KMS-11 (cell line): ENCODE data around the gene TLK1.

Source experiments
- H2AFZ ChIP-seq: fragments of 200-600 bp; sonication (generic); 2 replicates; pipeline ENCODE4 v1.6.1; 2016; ENCODE audit warnings: antibody characterized with exemption, mixed run types, low read depth
- H3K27ac ChIP-seq: fragments of 200-600 bp; sonication (generic); 2 replicates; pipeline ENCODE4 v1.6.1; 2016; ENCODE audit warnings: mild to moderate bottlenecking, mixed run types
- H3K27me3 ChIP-seq: fragments of 200-600 bp; sonication (generic); 2 replicates; pipeline ENCODE4 v1.6.1; 2017; ENCODE audit warnings: mild to moderate bottlenecking, low read depth, mixed run types, moderate library complexity; ENCODE audit not compliant: insufficient read depth
- H3K36me3 ChIP-seq: fragments of 200-600 bp; sonication (generic); 2 replicates; pipeline ENCODE4 v1.6.1; 2017; ENCODE audit warnings: mild to moderate bottlenecking, mixed run types; ENCODE audit not compliant: insufficient read depth
- H3K4me1 ChIP-seq: fragments of 200-600 bp; sonication (generic); 2 replicates; pipeline ENCODE4 v1.6.1; 2016; ENCODE audit warnings: mild to moderate bottlenecking, low read depth, mixed run types; ENCODE audit not compliant: poor library complexity, severe bottlenecking
- H3K4me2 ChIP-seq: fragments of 200-600 bp; sonication (generic); 2 replicates; pipeline ENCODE4 v1.7.0; 2016; ENCODE audit warnings: mild to moderate bottlenecking, mixed run types
- H3K4me3 ChIP-seq: fragments of 200-600 bp; sonication (generic); IDR thresholded peaks from 2 replicates; pipeline ENCODE4 v1.6.1; 2017; ENCODE audit warnings: low read depth, low read length, mixed read lengths; ENCODE audit not compliant: insufficient read depth
- H3K79me2 ChIP-seq: fragments of 200-600 bp; sonication (generic); 2 replicates; pipeline ENCODE4 v1.6.1; 2016; ENCODE audit warnings: low read depth, mixed run types; ENCODE audit not compliant: insufficient read depth
- H3K9ac ChIP-seq: fragments of 200-600 bp; sonication (generic); 2 replicates; pipeline ENCODE4 v1.6.1; 2016; ENCODE audit warnings: mild to moderate bottlenecking, mixed run types
- H4K20me1 ChIP-seq: fragments of 200-600 bp; sonication (generic); 2 replicates; pipeline ENCODE4 v1.6.1; 2016; ENCODE audit warnings: mild to moderate bottlenecking, mixed run types; ENCODE audit not compliant: insufficient read depth
- TF ChIP-seq, protein P1 (sequence below): fragments of 200-600 bp; sonication (generic); conservative IDR thresholded peaks from 2 replicates; pipeline ENCODE4 v1.6.1; 2017; ENCODE audit warnings: low read depth, mild to moderate bottlenecking, antibody characterized with exemption, low read length, moderate library complexity, mixed read lengths

Gene TLK1

DNA sequence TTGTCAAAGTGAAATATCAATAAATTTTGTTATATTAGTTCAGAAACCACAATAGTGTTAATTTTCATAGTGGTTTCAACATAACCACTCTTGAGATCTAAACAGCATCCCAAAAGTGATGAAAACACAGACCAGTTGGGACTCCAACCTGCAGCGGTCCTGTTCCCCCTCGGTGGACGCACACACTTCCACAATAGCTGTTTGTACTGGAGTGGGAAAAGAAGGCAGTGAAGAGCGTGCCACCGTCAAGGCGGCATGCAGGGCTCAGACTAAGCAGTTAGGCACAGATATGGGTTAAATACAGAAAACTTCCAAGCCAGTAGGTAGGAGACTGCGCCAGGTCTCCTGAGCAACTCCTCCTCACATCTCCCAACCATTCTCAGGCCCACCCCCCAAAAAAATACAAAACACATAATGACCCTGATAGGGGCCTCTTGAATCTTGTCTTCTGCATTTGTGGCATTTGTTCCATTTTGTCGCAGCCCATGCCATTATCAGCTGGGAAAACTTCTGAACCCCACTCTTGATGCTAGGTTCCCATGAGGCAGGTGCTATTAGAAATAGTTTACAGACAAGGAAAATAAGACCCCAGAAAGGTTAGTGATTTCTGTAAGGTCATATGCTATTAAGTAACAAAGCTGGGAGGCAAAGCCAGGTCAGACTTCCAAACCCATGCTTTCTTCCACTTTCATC is 174.0 kb downstream of the TLK1 start:
- TF ChIP-seq, protein P1, sequence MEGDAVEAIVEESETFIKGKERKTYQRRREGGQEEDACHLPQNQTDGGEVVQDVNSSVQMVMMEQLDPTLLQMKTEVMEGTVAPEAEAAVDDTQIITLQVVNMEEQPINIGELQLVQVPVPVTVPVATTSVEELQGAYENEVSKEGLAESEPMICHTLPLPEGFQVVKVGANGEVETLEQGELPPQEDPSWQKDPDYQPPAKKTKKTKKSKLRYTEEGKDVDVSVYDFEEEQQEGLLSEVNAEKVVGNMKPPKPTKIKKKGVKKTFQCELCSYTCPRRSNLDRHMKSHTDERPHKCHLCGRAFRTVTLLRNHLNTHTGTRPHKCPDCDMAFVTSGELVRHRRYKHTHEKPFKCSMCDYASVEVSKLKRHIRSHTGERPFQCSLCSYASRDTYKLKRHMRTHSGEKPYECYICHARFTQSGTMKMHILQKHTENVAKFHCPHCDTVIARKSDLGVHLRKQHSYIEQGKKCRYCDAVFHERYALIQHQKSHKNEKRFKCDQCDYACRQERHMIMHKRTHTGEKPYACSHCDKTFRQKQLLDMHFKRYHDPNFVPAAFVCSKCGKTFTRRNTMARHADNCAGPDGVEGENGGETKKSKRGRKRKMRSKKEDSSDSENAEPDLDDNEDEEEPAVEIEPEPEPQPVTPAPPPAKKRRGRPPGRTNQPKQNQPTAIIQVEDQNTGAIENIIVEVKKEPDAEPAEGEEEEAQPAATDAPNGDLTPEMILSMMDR: no peak

DNA sequence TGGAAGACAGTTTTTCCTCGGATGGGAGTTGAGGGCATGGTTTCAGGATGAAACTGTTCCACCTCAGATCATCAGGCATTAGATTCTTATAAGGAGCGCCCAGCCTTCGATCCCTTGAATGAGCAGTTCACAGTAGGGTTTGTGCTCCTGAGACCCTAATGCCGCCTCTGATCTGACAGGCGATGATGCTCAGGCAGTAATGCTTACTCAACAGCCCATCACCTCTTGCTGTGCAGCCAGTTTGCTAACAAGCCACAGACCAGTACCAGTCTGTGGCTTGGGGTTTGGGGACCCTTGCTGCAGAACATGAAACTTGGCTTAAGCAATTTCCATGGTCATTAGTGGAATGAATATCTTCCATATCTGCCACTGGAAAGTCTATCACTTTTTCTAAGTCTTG is 175.3 kb downstream of the TLK1 start:
- TF ChIP-seq, protein P1: no peak
- no peak overlapping the region for H3K4me2 ChIP-seq
- no peak overlapping the region for H2AFZ ChIP-seq
- H4K20me1 ChIP-seq: no peaks in the 10 kb centered on the region
- no peaks in the 10 kb centered on the region for H3K36me3 ChIP-seq
- no peak overlapping the region for H3K4me3 ChIP-seq
- H3K27me3 ChIP-seq: no peaks in the 10 kb centered on the region
- no peak overlapping the region for H3K9ac ChIP-seq
- no peaks in the 10 kb centered on the region for H3K4me1 ChIP-seq
- no peaks in the 10 kb centered on the region for H3K79me2 ChIP-seq
- H3K27ac ChIP-seq: no peak overlapping the region

More for the DNA sequence above, 174.0 kb downstream of the TLK1 start:
- H3K27ac ChIP-seq: no peak overlapping the region
- no peaks in the 10 kb centered on the region for H3K4me1 ChIP-seq
- no peak overlapping the region for H3K4me2 ChIP-seq
- H3K4me3 ChIP-seq: no peak overlapping the region
- H2AFZ ChIP-seq: no peak overlapping the region
- H3K27me3 ChIP-seq: no peaks in the 10 kb centered on the region
- no peaks in the 10 kb centered on the region for H4K20me1 ChIP-seq
- H3K79me2 ChIP-seq: no peaks in the 10 kb centered on the region
- H3K9ac ChIP-seq: no peak overlapping the region
- no peaks in the 10 kb centered on the region for H3K36me3 ChIP-seq

DNA sequence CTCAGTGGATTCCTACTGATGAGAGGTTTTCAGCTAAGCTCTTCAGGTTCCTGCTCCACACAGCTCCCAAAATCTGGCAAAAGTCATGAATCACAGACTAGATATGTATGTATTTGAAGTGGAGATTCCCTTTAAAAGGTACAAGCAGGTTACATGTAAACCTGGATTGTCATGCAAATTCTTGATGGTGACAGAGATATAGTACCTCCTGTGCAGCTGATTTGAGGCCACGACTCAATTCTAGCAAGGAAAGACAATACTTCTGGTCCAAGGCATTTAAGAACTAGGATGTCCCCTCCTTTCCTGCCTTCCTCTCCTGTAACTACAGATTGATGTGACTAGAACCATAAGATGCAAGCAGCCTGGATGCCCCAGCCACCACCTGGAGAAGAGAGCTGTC is 176.6 kb downstream of the TLK1 start:
- no peaks in the 10 kb centered on the region for H3K79me2 ChIP-seq
- H3K4me1 ChIP-seq: no peaks in the 10 kb centered on the region
- no peaks in the 10 kb centered on the region for H3K27me3 ChIP-seq
- no peak overlapping the region for H3K9ac ChIP-seq
- no peaks in the 10 kb centered on the region for H3K36me3 ChIP-seq
- TF ChIP-seq, protein P1: no peak
- H2AFZ ChIP-seq: no peak overlapping the region
- no peak overlapping the region for H3K27ac ChIP-seq
- H3K4me2 ChIP-seq: no peak overlapping the region
- H4K20me1 ChIP-seq: no peaks in the 10 kb centered on the region
- no peak overlapping the region for H3K4me3 ChIP-seq

DNA sequence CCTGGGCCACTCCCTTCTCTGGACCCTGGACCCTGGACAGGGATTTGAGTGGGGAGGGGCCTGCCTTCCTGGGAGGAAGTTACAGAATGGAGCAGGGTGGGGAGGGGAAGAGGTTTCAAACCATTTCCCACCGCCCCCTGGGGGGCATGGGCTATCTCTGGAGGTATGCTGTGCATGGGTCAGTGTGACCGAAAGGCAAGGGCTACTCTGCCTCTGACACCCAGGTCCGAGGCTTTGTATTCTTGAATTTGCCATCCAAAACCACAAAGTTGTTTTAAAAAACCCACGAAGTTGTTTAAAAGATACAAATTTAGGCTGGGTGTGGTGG is 184.8 kb downstream of the TLK1 start:
- no peak overlapping the region for H3K9ac ChIP-seq
- H2AFZ ChIP-seq: no peak overlapping the region
- H3K27me3 ChIP-seq: no peaks in the 10 kb centered on the region
- TF ChIP-seq, protein P1: no peak
- peaks cover 10% of the 10 kb centered on the region for H3K4me1 ChIP-seq
- H3K36me3 ChIP-seq: no peaks in the 10 kb centered on the region
- H3K4me2 ChIP-seq: no peak overlapping the region
- no peak overlapping the region for H3K27ac ChIP-seq
- no peaks in the 10 kb centered on the region for H3K79me2 ChIP-seq
- no peak overlapping the region for H3K4me3 ChIP-seq
- no peaks in the 10 kb centered on the region for H4K20me1 ChIP-seq
